Kidney (tissue), 14 donors: ENCODE measurements around the gene SLC12A5. TPM values are rescaled to one million over a fixed set of nuclear protein-coding genes. Genes with fewer than 3 reads are reported as not detected.

Experiments used
- DNase-seq, 5 donors: peaks; one replicate each; pipeline ENCODE4 v3.0.0-alpha.2; 2013 to 2020
- FAIRE-seq: peaks from 2 replicates; lab custom pipeline; 2012; peaks lifted over from hg19 to GRCh38; lab: Jason Lieb, UNC
- H3K27ac ChIP-seq, 2 donors: one replicate each; pipeline ENCODE4 v1.7.0; 2013; ENCODE audit warnings: low read depth in 2 of 2, low read length in 2 of 2, inconsistent platforms in 1 of 2
- H3K27me3 ChIP-seq: one replicate; pipeline ENCODE4 v1.7.1; 2013; ENCODE audit warnings: low read length, inconsistent platforms; ENCODE audit not compliant: control insufficient read depth, insufficient read depth
- H3K36me3 ChIP-seq, 3 donors: one replicate each; pipeline versions ENCODE4 v1.7.0 to v1.7.1; 2013; ENCODE audit warnings: low read length in 3 of 3, control low read depth in 1 of 3, inconsistent platforms in 1 of 3; ENCODE audit not compliant: insufficient read depth in 3 of 3, control insufficient read depth in 2 of 3
- H3K4me1 ChIP-seq, 3 donors: one replicate each; pipeline versions ENCODE4 v1.7.0 to v1.7.1; 2013; ENCODE audit warnings: low read length in 3 of 3, inconsistent platforms in 1 of 3, low read depth in 1 of 3; ENCODE audit not compliant: control insufficient read depth in 2 of 3, insufficient read depth in 2 of 3
- H3K4me3 ChIP-seq, 3 donors: one replicate each; pipeline versions ENCODE4 v1.7.0 to v1.8.1; 2013; ENCODE audit warnings: low read length in 3 of 3, control low read depth in 1 of 3, inconsistent platforms in 1 of 3
- H3K9ac ChIP-seq, 3 donors: one replicate each; pipeline versions ENCODE4 v1.7.0 to v1.7.1; 2013; ENCODE audit warnings: low read length in 3 of 3, control low read depth in 1 of 3, inconsistent platforms in 1 of 3
- H3K9me3 ChIP-seq, 3 donors: one replicate each; pipeline versions ENCODE4 v1.7.0 to v1.7.1; 2013; ENCODE audit warnings: low read length in 3 of 3, control low read depth in 1 of 3, inconsistent platforms in 1 of 3; ENCODE audit not compliant: control insufficient read depth in 2 of 3, insufficient read depth in 1 of 3
- intact Hi-C: fragments of 100-400 bp; cut with DNase I; formaldehyde crosslinking; loops from one replicate; pipeline ENCODE4 v1.11.1; 2022
- polyA plus RNA-seq: library from polyadenylated mRNA; stranded (reverse); fragments of 350-450 nt; fragmentation: Illumina TruSeq; extraction: RNeasy Lipid Tissue Mini Kit (QIAGEN cat#74804); gene quantifications from one replicate; pipeline ENCODE4 v1.2.3, GENCODE V29; 2014; ENCODE audit warnings: low read depth, low replicate concordance; ENCODE audit not compliant: insufficient read depth
- total RNA-seq: library from RNA; stranded (reverse); fragmentation: NEBNext Ultra II Directional; extraction: Animal tissue kit (Norgen Biotek cat#: 25700); gene quantifications from one replicate; pipeline ENCODE4 v1.2.1, GENCODE V29; 2021
- TF ChIP-seq, protein P1 (sequence below): IDR thresholded peaks from 3 replicates; pipeline ENCODE4 v1.5.1; 2012; ENCODE audit warnings: mild to moderate bottlenecking, moderate library complexity, borderline replicate concordance; ENCODE audit not compliant: insufficient read depth; ENCODE audit errors: extremely low read depth
- donor health status: control.
- donor health status: control.
- donor health status: control.
- donor health status: control.
- donor health status: control.
- donor health status: DM: yes; HTN: yes; CAD: no.
- donor health status: Normal renal cell carcinoma (clear cell type).

Gene SLC12A5
- total and polyA plus RNA-seq, 2 donors from 2014 or later = 2.0 to 2.5 TPM

- no peak for DNase-seq
Measured at GRCh38 chr20:46034039-46034438, 5.0 kb downstream of the SLC12A5 start.

DNA sequence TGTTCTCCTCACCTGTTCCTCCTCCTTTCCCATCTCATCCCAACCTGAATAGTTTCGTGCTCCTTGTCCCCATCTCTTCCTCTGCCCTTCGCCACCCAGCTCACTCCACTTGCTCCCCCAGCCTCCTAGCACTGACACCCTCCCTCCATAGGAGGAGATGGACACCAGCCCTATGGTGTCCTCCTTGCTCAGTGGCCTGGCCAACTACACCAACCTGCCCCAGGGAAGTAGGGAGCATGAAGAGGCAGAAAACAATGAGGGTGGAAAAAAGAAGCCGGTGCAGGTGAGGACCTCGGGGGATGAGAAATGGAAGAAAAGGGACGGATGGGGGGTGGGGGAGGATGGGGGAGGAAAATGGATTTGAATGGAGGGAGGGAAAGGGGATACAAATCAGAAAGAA is 6.2 kb downstream of the SLC12A5 start:
- no peaks in the 10 kb centered on the region for H3K4me1 ChIP-seq
- FAIRE-seq (no peak), DNase-seq (no peak)
- H3K36me3 ChIP-seq = no peaks in the 10 kb centered on the region
- peaks cover 16% of the 10 kb centered on the region for H3K27me3 ChIP-seq
- TF ChIP-seq, protein P1, sequence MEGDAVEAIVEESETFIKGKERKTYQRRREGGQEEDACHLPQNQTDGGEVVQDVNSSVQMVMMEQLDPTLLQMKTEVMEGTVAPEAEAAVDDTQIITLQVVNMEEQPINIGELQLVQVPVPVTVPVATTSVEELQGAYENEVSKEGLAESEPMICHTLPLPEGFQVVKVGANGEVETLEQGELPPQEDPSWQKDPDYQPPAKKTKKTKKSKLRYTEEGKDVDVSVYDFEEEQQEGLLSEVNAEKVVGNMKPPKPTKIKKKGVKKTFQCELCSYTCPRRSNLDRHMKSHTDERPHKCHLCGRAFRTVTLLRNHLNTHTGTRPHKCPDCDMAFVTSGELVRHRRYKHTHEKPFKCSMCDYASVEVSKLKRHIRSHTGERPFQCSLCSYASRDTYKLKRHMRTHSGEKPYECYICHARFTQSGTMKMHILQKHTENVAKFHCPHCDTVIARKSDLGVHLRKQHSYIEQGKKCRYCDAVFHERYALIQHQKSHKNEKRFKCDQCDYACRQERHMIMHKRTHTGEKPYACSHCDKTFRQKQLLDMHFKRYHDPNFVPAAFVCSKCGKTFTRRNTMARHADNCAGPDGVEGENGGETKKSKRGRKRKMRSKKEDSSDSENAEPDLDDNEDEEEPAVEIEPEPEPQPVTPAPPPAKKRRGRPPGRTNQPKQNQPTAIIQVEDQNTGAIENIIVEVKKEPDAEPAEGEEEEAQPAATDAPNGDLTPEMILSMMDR = no peak
- no peak overlapping the region for H3K4me3 ChIP-seq
- H3K9me3 ChIP-seq = no peaks in the 10 kb centered on the region
- no peak overlapping the region for H3K9ac ChIP-seq
- no peak overlapping the region for H3K27ac ChIP-seq
- intact Hi-C loops = no loop called here

More at GRCh38 chr20:46034039-46034438, 5.0 kb downstream of the SLC12A5 start:
- no peaks in the 10 kb centered on the region for H3K36me3 ChIP-seq
- H3K4me1 ChIP-seq = no peaks in the 10 kb centered on the region
- no peaks in the 10 kb centered on the region for H3K9me3 ChIP-seq
- peaks cover 18% of the 10 kb centered on the region for H3K27me3 ChIP-seq
- H3K27ac ChIP-seq = no peak overlapping the region
- no peak overlapping the region for H3K4me3 ChIP-seq
- no peak overlapping the region for H3K9ac ChIP-seq
- no peak for FAIRE-seq
- TF ChIP-seq, protein P1 = no peak
- intact Hi-C loops = no loop called here

DNA sequence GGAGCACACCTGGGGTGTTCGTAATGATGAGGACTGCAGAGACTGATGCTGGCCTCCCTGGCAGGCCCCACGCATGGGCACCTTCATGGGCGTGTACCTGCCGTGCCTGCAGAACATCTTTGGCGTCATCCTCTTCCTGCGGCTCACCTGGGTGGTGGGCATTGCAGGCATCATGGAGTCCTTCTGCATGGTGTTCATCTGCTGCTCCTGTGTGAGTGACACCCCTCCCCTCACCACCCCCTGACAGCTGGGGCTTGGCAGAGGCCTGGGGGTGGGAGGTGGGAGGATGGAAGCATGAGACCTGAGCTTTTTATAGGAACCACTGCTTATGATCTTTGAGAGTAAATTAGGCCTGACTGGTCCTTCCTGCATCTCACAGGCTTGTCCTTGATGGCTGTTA is 6.7 kb downstream of the SLC12A5 start:
- DNase-seq (no peak), FAIRE-seq (no peak)
- Histone ChIP-seq H3K27me3 (peaks cover 16% of the 10 kb centered on the region), H3K27ac (no peak overlapping the region), H3K9ac (no peak overlapping the region), H3K4me3 (no peak overlapping the region), H3K36me3 (no peaks in the 10 kb centered on the region), H3K4me1 (no peaks in the 10 kb centered on the region), H3K9me3 (no peaks in the 10 kb centered on the region)
- TF ChIP-seq, protein P1 = no peak
- intact Hi-C loops = no loop called here

DNA sequence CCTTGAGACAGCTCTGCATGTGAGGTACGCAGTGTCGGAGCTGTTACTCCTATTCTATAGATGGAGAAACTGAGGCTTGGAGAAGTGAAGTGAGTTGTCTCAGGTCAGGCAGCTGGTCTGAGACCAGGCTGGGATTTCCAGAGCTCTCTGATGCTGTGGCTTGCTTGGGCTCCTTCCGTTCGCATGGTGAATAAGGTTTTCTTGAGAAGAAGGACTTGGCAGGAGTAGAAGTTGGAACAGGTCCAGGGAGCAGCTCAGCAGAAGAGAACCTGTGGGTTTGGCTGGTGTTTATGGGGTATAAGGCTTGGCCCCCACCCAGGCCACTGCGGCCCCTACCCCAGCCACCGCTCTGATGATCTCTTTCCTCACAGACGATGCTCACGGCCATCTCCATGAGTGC is 7.4 kb downstream of the SLC12A5 start:
- TF ChIP-seq, protein P1 = no peak
- Histone ChIP-seq H3K27ac (no peak overlapping the region), H3K9me3 (no peaks in the 10 kb centered on the region), H3K27me3 (peaks cover 10% of the 10 kb centered on the region), H3K4me1 (no peaks in the 10 kb centered on the region), H3K9ac (no peak overlapping the region), H3K36me3 (no peaks in the 10 kb centered on the region), H3K4me3 (no peak overlapping the region)
- FAIRE-seq = no peak
- intact Hi-C loops = no loop called here
- peak in 1 of 5 donors; percentile 27 for DNase-seq
